Measurements from ENCODE around the gene LOX. TPM values are rescaled to one million over a fixed set of nuclear protein-coding genes. Genes with fewer than 3 reads are reported as not detected.
"Not testable (repeated sequence)": the region's sequence is repeated elsewhere in the genome, so short reads cannot be mapped to it uniquely, and the experiment has no call there.

The LOX gene
- total and polyA plus RNA-seq, 2 experiments from 2014 or later, result 1.5 to 1.8 TPM

GRCh38 chr5:122094251-122094650 is 16.2 kb upstream of the LOX start:
- H3K4me1 Mint-ChIP-seq, result peaks cover 11% of the 10 kb centered on the region
- H3K27ac ChIP-seq (ENCODE audit: low read depth); H3K9me3 Mint-ChIP-seq; H3K4me2 ChIP-seq; H2AFZ ChIP-seq; H3K36me3 ChIP-seq (ENCODE audit: insufficient read depth); H3K27ac Mint-ChIP-seq; H3K79me2 ChIP-seq (replicated peaks; ENCODE audit: insufficient read depth); H3K9me2 ChIP-seq (ENCODE audit: insufficient read depth); H3K27me3 ChIP-seq (ENCODE audit: insufficient read depth); H3K4me3 Mint-ChIP-seq; H3K36me3 Mint-ChIP-seq (ENCODE audit: low read depth); ATAC-seq; H3K27me3 Mint-ChIP-seq (ENCODE audit: insufficient read depth, low read depth, poor library complexity); DNase-seq (ENCODE audit: low spot score); H3F3A ChIP-seq (replicated peaks; ENCODE audit: low read depth); H4K20me1 ChIP-seq (replicated peaks; ENCODE audit: insufficient read depth); H3K4me3 ChIP-seq; H3K4me1 ChIP-seq (ENCODE audit: insufficient read depth): not testable (repeated sequence)

- Mint-ChIP-seq H3K27me3 (ENCODE audit: insufficient read depth, low read depth, poor library complexity) (no peaks in the 10 kb centered on the region), H3K9me3 (no peaks in the 10 kb centered on the region), H3K36me3 (ENCODE audit: low read depth) (no peaks in the 10 kb centered on the region), H3K4me1 (peaks cover 13% of the 10 kb centered on the region), H3K27ac (no peak overlapping the region), H3K4me3 (no peak overlapping the region)
- Histone ChIP-seq H3F3A (replicated peaks; ENCODE audit: low read depth) (no peaks in the 10 kb centered on the region), H4K20me1 (replicated peaks; ENCODE audit: insufficient read depth) (no peaks in the 10 kb centered on the region), H3K27ac (ENCODE audit: low read depth) (no peak overlapping the region), H3K27me3 (ENCODE audit: insufficient read depth) (no peaks in the 10 kb centered on the region), H2AFZ (no peak overlapping the region), H3K36me3 (ENCODE audit: insufficient read depth) (no peaks in the 10 kb centered on the region), H3K9me2 (ENCODE audit: insufficient read depth) (no peaks in the 10 kb centered on the region), H3K79me2 (replicated peaks; ENCODE audit: insufficient read depth) (no peaks in the 10 kb centered on the region), H3K4me3 (no peak overlapping the region), H3K4me2 (no peak overlapping the region), H3K4me1 (ENCODE audit: insufficient read depth) (peaks cover 13% of the 10 kb centered on the region)
- TF ChIP-seq NANOG (IDR thresholded peaks at IDR 0.05; ENCODE audit: borderline replicate concordance), result no peak
- DNase-seq (ENCODE audit: low spot score), result no peak
- ATAC-seq, result no peak
Measured at GRCh38 chr5:122093415-122094180, 15.5 kb upstream of the LOX start.

GRCh38 chr5:122091936-122092600 is 14.0 kb upstream of the LOX start:
- Histone ChIP-seq H3K4me2 (no peak overlapping the region), H3K36me3 (ENCODE audit: insufficient read depth) (no peaks in the 10 kb centered on the region), H3K27ac (ENCODE audit: low read depth) (no peak overlapping the region), H3K9me2 (ENCODE audit: insufficient read depth) (no peaks in the 10 kb centered on the region), H3K4me1 (ENCODE audit: insufficient read depth) (peaks cover 13% of the 10 kb centered on the region), H3K4me3 (no peak overlapping the region), H3F3A (replicated peaks; ENCODE audit: low read depth) (no peaks in the 10 kb centered on the region), H4K20me1 (replicated peaks; ENCODE audit: insufficient read depth) (no peaks in the 10 kb centered on the region), H2AFZ (peak overlapping the region; percentile 75), H3K79me2 (replicated peaks; ENCODE audit: insufficient read depth) (no peaks in the 10 kb centered on the region), H3K27me3 (ENCODE audit: insufficient read depth) (no peaks in the 10 kb centered on the region)
- TF ChIP-seq ZNF114 (CRISPR knock-in tag; IDR thresholded peaks at IDR 0.05), result no peak
- TF ChIP-seq CTCF (conservative IDR thresholded peaks at IDR 0.05; ENCODE audit: low read depth in 2 of 2), result peak; percentile 72 to 74
- Mint-ChIP-seq H3K27ac (no peak overlapping the region), H3K9me3 (no peaks in the 10 kb centered on the region), H3K4me3 (no peak overlapping the region), H3K36me3 (ENCODE audit: low read depth) (no peaks in the 10 kb centered on the region), H3K4me1 (peaks cover 14% of the 10 kb centered on the region), H3K27me3 (ENCODE audit: insufficient read depth, low read depth, poor library complexity) (no peaks in the 10 kb centered on the region)
- DNase-seq (ENCODE audit: low spot score) (peak; percentile 81), ATAC-seq (peak; percentile 76)

Data from GM23338 (cell line).